MCF 10A (cell line): ENCODE measurements around the gene PPEF2. TPM values are rescaled to one million over a fixed set of nuclear protein-coding genes. Genes with fewer than 3 reads are reported as not detected.

Experiments used
- BruUV-seq: library from RNA; stranded (reverse); fragments of 400-500 nt; replicated peaks from 2 replicates; lab custom pipeline; 2021; lab: Mats Ljungman, UMichigan
- CTCF ChIA-PET: fragments of 300-600 bp; sonication (Branson Sonifier 250); formaldehyde crosslinking; extraction: SDS; loops from one replicate; lab custom pipeline; 2021; ENCODE audit warnings: antibody characterized with exemption, inconsistent platforms; lab: Yijun Ruan, JAX
- POLR2A ChIA-PET: fragments of 300-600, 350-650 bp; sonication (Branson Sonifier 250); formaldehyde crosslinking; extraction: SDS; loops from one replicate; lab custom pipeline; 2020; ENCODE audit warnings: antibody characterized with exemption, inconsistent platforms; lab: Yijun Ruan, JAX
- DNase-seq: peaks from one replicate; pipeline ENCODE4 v3.0.0-alpha.2; 2018; ENCODE audit not compliant: unreplicated experiment
- H3K27ac Mint-ChIP-seq: one replicate; pipeline ENCODE4 v1.8.0; 2022; ENCODE audit warnings: mild to moderate bottlenecking, low read depth, mixed read lengths; ENCODE audit not compliant: unreplicated experiment
- H3K27me3 Mint-ChIP-seq: one replicate; pipeline ENCODE4 v1.8.0; 2022; ENCODE audit warnings: mixed read lengths; ENCODE audit not compliant: insufficient read depth, unreplicated experiment
- H3K36me3 Mint-ChIP-seq: one replicate; pipeline ENCODE4 v1.8.0; 2022; ENCODE audit warnings: mild to moderate bottlenecking, moderate library complexity, mixed read lengths; ENCODE audit not compliant: insufficient read depth, unreplicated experiment
- H3K4me1 Mint-ChIP-seq: one replicate; pipeline ENCODE4 v1.8.0; 2022; ENCODE audit warnings: mixed read lengths; ENCODE audit not compliant: insufficient read depth, unreplicated experiment
- H3K4me3 Mint-ChIP-seq: one replicate; pipeline ENCODE4 v1.8.0; 2022; ENCODE audit warnings: mild to moderate bottlenecking, moderate library complexity, mixed read lengths; ENCODE audit not compliant: unreplicated experiment
- H3K9me3 Mint-ChIP-seq: one replicate; pipeline ENCODE4 v1.8.0; 2022; ENCODE audit warnings: mixed read lengths; ENCODE audit not compliant: unreplicated experiment
- CTCF ChIP-seq: fragments of 200-600 bp; IDR thresholded peaks from one replicate; pipeline ENCODE4 v1.8.0; 2022; ENCODE audit warnings: antibody characterized with exemption, mild to moderate bottlenecking; ENCODE audit not compliant: unreplicated experiment
- intact Hi-C: fragments of 100-400 bp; cut with micrococcal nuclease; formaldehyde crosslinking; loops from 2 replicates; pipeline ENCODE4 v1.14.1; 2022
- total RNA-seq: library from RNA; stranded (reverse); gene quantifications from 2 replicates; pipeline ENCODE4 v1.2.3, GENCODE V29; 2022

The PPEF2 gene
- total RNA-seq, 1 experiment from 2014 or later: not detected

GRCh38 chr4:75860606-75861005 is 41.6 kb downstream of the PPEF2 start:
- intact Hi-C loops: no loop called here
- no peaks in the 10 kb centered on the region for H3K27me3 Mint-ChIP-seq
- H3K27ac Mint-ChIP-seq: no peak overlapping the region
- H3K4me1 Mint-ChIP-seq: no peaks in the 10 kb centered on the region
- no peak overlapping the region for H3K4me3 Mint-ChIP-seq
- POLR2A ChIA-PET: no interaction called here
- no peaks in the 10 kb centered on the region for H3K36me3 Mint-ChIP-seq
- no peak for TF ChIP-seq CTCF
- DNase-seq: no peak
- no peaks in the 10 kb centered on the region for H3K9me3 Mint-ChIP-seq
- BruUV-seq: no TSS peak
- CTCF ChIA-PET: interaction anchor here (1.0 to 1.9 kb wide), 2 partner anchors 13 to 35 kb away, joined by 3 to 8 read pairs; no protein-coding TSS in a partner anchor

- Mint-ChIP-seq H3K27ac (no peak overlapping the region), H3K27me3 (no peaks in the 10 kb centered on the region), H3K9me3 (no peaks in the 10 kb centered on the region), H3K4me1 (no peaks in the 10 kb centered on the region), H3K4me3 (no peak overlapping the region), H3K36me3 (no peaks in the 10 kb centered on the region)
- BruUV-seq: no TSS peak
- POLR2A ChIA-PET: interaction anchor here (0.6 kb wide), 1 partner anchor 22 kb away, joined by 4 read pairs; no protein-coding TSS in a partner anchor
- no peak for TF ChIP-seq CTCF
- no peak for DNase-seq
- CTCF ChIA-PET: interaction anchor here (0.6 to 0.7 kb wide), 5 partner anchors 11 to 846 kb away, joined by 3 to 4 read pairs (median 3); no protein-coding TSS in a partner anchor
- intact Hi-C loops: no loop called here
Observed at GRCh38 chr4:75858721-75859120, 43.5 kb downstream of the PPEF2 start.

GRCh38 chr4:75849461-75849860 is 52.8 kb downstream of the PPEF2 start:
- no peak overlapping the region for H3K27ac Mint-ChIP-seq
- DNase-seq: no peak
- ChIA-PET POLR2A (interaction anchor here (0.6 kb wide), 1 partner anchor 125 kb away, joined by 3 read pairs; the partner anchor contains the start of gene USO1), CTCF (no interaction called here)
- no peaks in the 10 kb centered on the region for H3K36me3 Mint-ChIP-seq
- H3K27me3 Mint-ChIP-seq: no peaks in the 10 kb centered on the region
- H3K4me1 Mint-ChIP-seq: no peaks in the 10 kb centered on the region
- no peak overlapping the region for H3K4me3 Mint-ChIP-seq
- no TSS peak for BruUV-seq
- intact Hi-C loops: loop anchor here (10.0 kb wide), 1 partner anchor 975 kb away; no protein-coding TSS in a partner anchor
- H3K9me3 Mint-ChIP-seq: no peaks in the 10 kb centered on the region
- no peak for TF ChIP-seq CTCF

GRCh38 chr4:75848891-75849290 is 53.4 kb downstream of the PPEF2 start:
- Mint-ChIP-seq H3K4me3 (no peak overlapping the region), H3K4me1 (peaks cover 5% of the 10 kb centered on the region), H3K27me3 (no peaks in the 10 kb centered on the region), H3K9me3 (no peaks in the 10 kb centered on the region), H3K27ac (no peak overlapping the region), H3K36me3 (no peaks in the 10 kb centered on the region)
- no peak for DNase-seq
- ChIA-PET POLR2A (interaction anchor here (0.7 to 1.2 kb wide), 2 partner anchors 10 to 125 kb away, joined by 3 to 12 read pairs; partner anchors contain the start of gene USO1), CTCF (interaction anchor here (0.5 to 1.7 kb wide), 11 partner anchors 8 to 288 kb away, joined by 3 to 23 read pairs (median 4); no protein-coding TSS in a partner anchor)
- intact Hi-C loops: loop anchor here (1.0 to 10.0 kb wide), 3 partner anchors 125 to 974 kb away; partner anchors contain the start of gene USO1
- BruUV-seq: no TSS peak
- no peak for TF ChIP-seq CTCF
